H1 (cell line): ENCODE results near the gene KATNBL1. TPM values are rescaled to one million over a fixed set of nuclear protein-coding genes. Genes with fewer than 3 reads are reported as not detected.

Source experiments
- CTCF ChIA-PET: fragments of 300-600 bp; sonication (Branson Sonifier 250); formaldehyde crosslinking; loops from one replicate; lab custom pipeline; 2021; ENCODE audit not compliant: partially characterized antibody; lab: Charles Lee
- POLR2A ChIA-PET: fragments of 300-600 bp; sonication (Branson Sonifier 250); formaldehyde crosslinking; loops from one replicate; lab custom pipeline; 2021; ENCODE audit warnings: inconsistent platforms; ENCODE audit not compliant: partially characterized antibody; lab: Charles Lee
- DNase-seq, 2 experiments: peaks; one replicate each; pipeline versions ENCODE4 v3.0.0 to v3.0.0-alpha.2; 2010 to 2022; ENCODE audit warnings: low spot score in 2 of 2, low read depth in 1 of 2, mixed read lengths in 1 of 2
- FAIRE-seq: peaks from 2 replicates; lab custom pipeline; 2011; peaks lifted over from hg19 to GRCh38; lab: Jason Lieb, UNC
- H2AFZ ChIP-seq: 2 replicates; pipeline ENCODE4 v1.8.1; 2012; ENCODE audit warnings: low read length, inconsistent platforms
- H2AK5ac ChIP-seq: 2 replicates; pipeline ENCODE4 v1.6.1; 2013; ENCODE audit warnings: low read depth, low read length
- H2BK120ac ChIP-seq: replicated peaks from 2 replicates; pipeline ENCODE3; 2013; ENCODE audit warnings: low read depth, low read length, inconsistent platforms
- H2BK12ac ChIP-seq: 2 replicates; pipeline ENCODE4 v1.6.1; 2013; ENCODE audit warnings: low read depth, low read length
- H2BK15ac ChIP-seq: 2 replicates; pipeline ENCODE4 v1.6.1; 2013; ENCODE audit warnings: low read length
- H2BK20ac ChIP-seq: 2 replicates; pipeline ENCODE4 v1.6.1; 2013; ENCODE audit warnings: low read length
- H2BK5ac ChIP-seq: 2 replicates; pipeline ENCODE4 v1.6.1; 2013; ENCODE audit warnings: low read depth, low read length
- H3K14ac ChIP-seq: 2 replicates; pipeline ENCODE4 v1.6.1; 2013; ENCODE audit warnings: inconsistent platforms; ENCODE audit not compliant: insufficient read length
- H3K18ac ChIP-seq: 2 replicates; pipeline ENCODE4 v1.6.1; 2013; ENCODE audit warnings: low read length; ENCODE audit errors: extremely low read depth
- H3K23ac ChIP-seq: 2 replicates; pipeline ENCODE4 v1.6.1; 2013; ENCODE audit warnings: inconsistent platforms; ENCODE audit not compliant: insufficient read length
- H3K23me2 ChIP-seq: 2 replicates; pipeline ENCODE4 v1.6.1; 2013; ENCODE audit warnings: low read depth, low read length
- H3K27ac ChIP-seq: 2 replicates; pipeline ENCODE4 v1.6.1; 2011; ENCODE audit warnings: low read depth, low read length, inconsistent platforms
- H3K27me3 ChIP-seq, 4 experiments: replicated peaks in 1 of 4; 1 replicate in 1 of 4; 2 replicates in 3 of 4; pipeline versions ENCODE4 v1.6.1 to v1.8.1; 2011 to 2013; ENCODE audit warnings: low read length in 3 of 4, mild to moderate bottlenecking in 3 of 4, inconsistent platforms in 2 of 4, mixed read lengths in 2 of 4, moderate library complexity in 1 of 4; ENCODE audit not compliant: control insufficient read depth in 3 of 4, insufficient read depth in 3 of 4; ENCODE audit errors: extremely low read depth in 1 of 4
- H3K36me3 ChIP-seq, 4 experiments: 2 replicates each; pipeline versions ENCODE4 v1.6.1 to v1.8.1; 2011 to 2013; ENCODE audit warnings: mild to moderate bottlenecking in 4 of 4, low read length in 3 of 4, moderate library complexity in 2 of 4, control low read depth in 1 of 4, inconsistent platforms in 1 of 4; ENCODE audit not compliant: insufficient read depth in 4 of 4, control insufficient read depth in 2 of 4
- H3K4ac ChIP-seq: replicated peaks from 2 replicates; pipeline ENCODE3; 2013; ENCODE audit warnings: low read length, low read depth, mixed read lengths, inconsistent platforms; ENCODE audit not compliant: insufficient read length
- H3K4me1 ChIP-seq, 4 experiments: replicated peaks in 1 of 4; 1 replicate in 1 of 4; 2 replicates in 3 of 4; pipeline versions ENCODE4 v1.6.1 to v1.8.1; 2011 to 2013; ENCODE audit warnings: low read length in 3 of 4, inconsistent platforms in 2 of 4, mixed read lengths in 1 of 4; ENCODE audit not compliant: insufficient read depth in 4 of 4, control insufficient read depth in 3 of 4
- H3K4me2 ChIP-seq, 2 experiments: 2 replicates each; pipeline versions ENCODE4 v1.6.1 to v1.8.1; 2011 to 2013; ENCODE audit warnings: low read depth in 2 of 2, low read length in 2 of 2, control low read depth in 1 of 2, inconsistent platforms in 1 of 2, mild to moderate bottlenecking in 1 of 2; ENCODE audit not compliant: insufficient read depth in 1 of 2
- H3K4me3 ChIP-seq, 4 experiments: fragments of 200-600, 300-600 bp in 1 of 4; sonication (generic), shearing (Covaris generic), sonication (Bioruptor Twin) in 1 of 4; 2 replicates each; pipeline versions ENCODE4 v1.5.1 to v1.8.1; 2011 to 2016; ENCODE audit warnings: low read length in 4 of 4, low read depth in 3 of 4, control low read depth in 2 of 4, inconsistent platforms in 2 of 4, mild to moderate bottlenecking in 2 of 4, mixed read lengths in 1 of 4, moderate library complexity in 1 of 4; ENCODE audit not compliant: insufficient read depth in 2 of 4; ENCODE audit errors: extremely low read depth in 1 of 4
- H3K56ac ChIP-seq: replicated peaks from 2 replicates; pipeline ENCODE3; 2013; ENCODE audit warnings: low read depth, mild to moderate bottlenecking, mixed read lengths, low read length, inconsistent platforms; ENCODE audit not compliant: insufficient read length
- H3K79me1 ChIP-seq: 2 replicates; pipeline ENCODE4 v1.6.1; 2013; ENCODE audit warnings: low read depth, low read length, control low read depth
- H3K79me2 ChIP-seq, 2 experiments: 2 replicates each; pipeline versions ENCODE4 v1.6.1 to v1.8.1; 2012 to 2013; ENCODE audit warnings: low read length in 2 of 2, mild to moderate bottlenecking in 2 of 2, inconsistent platforms in 1 of 2; ENCODE audit not compliant: insufficient read depth in 2 of 2, control insufficient read depth in 1 of 2
- H3K9ac ChIP-seq, 4 experiments: replicated peaks in 1 of 4; 1 replicate in 1 of 4; 2 replicates in 3 of 4; pipeline versions ENCODE4 v1.6.1 to v1.8.1; 2011 to 2013; ENCODE audit warnings: low read depth in 3 of 4, low read length in 3 of 4, control low read depth in 2 of 4, mild to moderate bottlenecking in 2 of 4, moderate library complexity in 2 of 4, inconsistent platforms in 1 of 4; ENCODE audit errors: extremely low read depth in 1 of 4
- H3K9me3 ChIP-seq, 2 experiments: 2 replicates each; pipeline versions ENCODE4 v1.6.1 to v1.8.1; 2012 to 2013; ENCODE audit warnings: mild to moderate bottlenecking in 2 of 2, moderate library complexity in 2 of 2, control low read depth in 1 of 2, inconsistent platforms in 1 of 2, low read depth in 1 of 2, low read length in 1 of 2, mixed read lengths in 1 of 2; ENCODE audit not compliant: insufficient read depth in 2 of 2
- H4K20me1 ChIP-seq, 2 experiments: replicated peaks in 1 of 2; 2 replicates each; pipeline versions ENCODE3 to v1.8.1; 2011 to 2013; ENCODE audit warnings: inconsistent platforms in 2 of 2, low read length in 2 of 2, mild to moderate bottlenecking in 1 of 2; ENCODE audit not compliant: insufficient read depth in 2 of 2, control insufficient read depth in 1 of 2
- H4K5ac ChIP-seq: 2 replicates; pipeline ENCODE4 v1.6.1; 2013; ENCODE audit warnings: low read length, low read depth, mixed read lengths, inconsistent platforms; ENCODE audit not compliant: insufficient read length
- H4K8ac ChIP-seq: 2 replicates; pipeline ENCODE4 v1.8.0; 2013; ENCODE audit warnings: mild to moderate bottlenecking, moderate library complexity, low read length, inconsistent platforms; ENCODE audit not compliant: insufficient read depth; ENCODE audit errors: extremely low read depth
- H4K91ac ChIP-seq: replicated peaks from 2 replicates; pipeline ENCODE3; 2013; ENCODE audit warnings: low read length, mixed read lengths, inconsistent platforms; ENCODE audit not compliant: insufficient read length
- CREB1 ChIP-seq: IDR thresholded peaks from 2 replicates; pipeline ENCODE4 v1.6.1; 2012; ENCODE audit warnings: inconsistent platforms
- NANOG ChIP-seq: IDR thresholded peaks from 2 replicates; pipeline ENCODE4 v1.6.1; 2011; ENCODE audit warnings: low read length, low read depth, mild to moderate bottlenecking, inconsistent platforms; ENCODE audit not compliant: insufficient read depth, poor library complexity, severe bottlenecking
- PHF8 ChIP-seq: fragments of 200-600 bp; sonication (generic); conservative IDR thresholded peaks from 2 replicates; pipeline ENCODE4 v1.7.1; 2012; ENCODE audit warnings: low read depth, mild to moderate bottlenecking, inconsistent platforms, low read length, moderate library complexity
- POLR2AphosphoS5 ChIP-seq: IDR thresholded peaks from 2 replicates; pipeline ENCODE4 v1.6.1; 2011; ENCODE audit warnings: low read depth, low read length
- POU5F1 ChIP-seq: IDR thresholded peaks from 2 replicates; pipeline ENCODE4 v1.6.1; 2011; ENCODE audit warnings: low read depth, mild to moderate bottlenecking, low read length, moderate library complexity
- TBP ChIP-seq: IDR thresholded peaks from 2 replicates; pipeline ENCODE4 v1.6.1; 2011; ENCODE audit warnings: low read depth, low read length, improper control_type of control experiment
- YY1 ChIP-seq: IDR thresholded peaks from 2 replicates; pipeline ENCODE4 v1.6.1; 2011; ENCODE audit warnings: low read depth, mild to moderate bottlenecking, low read length
- WGBS, 2 experiments: shearing (Covaris generic) in 1 of 2; methylation state at CpG; one replicate each; pipeline versions ENCODE4 v1.1.6 to v1.1.7; 2013 to 2015; ENCODE audit warnings: low lambda C conversion rate in 2 of 2, mixed read lengths in 2 of 2, inconsistent platforms in 1 of 2, low coverage in 1 of 2, missing lambda C conversion rate in 1 of 2; ENCODE audit not compliant: insufficient replicate concordance in 2 of 2, insufficient coverage in 1 of 2, insufficient read length in 1 of 2; ENCODE audit errors: extremely low coverage in 1 of 2, missing lambda C conversion rate in 1 of 2; 5-methylcytosine and 5-hydroxymethylcytosine counted together
- polyA plus RNA-seq, 7 experiments: library from polyadenylated mRNA; depleted of rRNA in 3 of 7; stranded (reverse) in 5 of 7; unstranded in 2 of 7; fragments of >200 nt in 5 of 7; fragments of 200-250 nt in 2 of 7; gene quantifications; 1 replicate in 5 of 7; 2 replicates in 1 of 7; 4 replicates in 1 of 7; pipeline versions ENCODE4 v1.2.1 to v1.2.3, GENCODE V29; 2011 to 2013; ENCODE audit warnings: missing spikeins in 2 of 7, mixed read lengths in 2 of 7
- total RNA-seq: library from RNA; stranded (reverse); fragmentation: NEBNext Ultra II Directional; extraction: Animal tissue kit (Norgen Biotek cat#: 25700); gene quantifications from 2 replicates; pipeline ENCODE4 v1.2.1, GENCODE V29; 2021

Gene KATNBL1
- total and polyA plus RNA-seq, 2 of the 8 experiments (the other 6 are each of a cell fraction or from before 2014, with no cell fraction given) = 14.2 to 51.4 TPM

GRCh38 chr15:34107315-34107714, 102.6 kb downstream of the KATNBL1 start:
- H3K36me3 ChIP-seq = no peaks in the 10 kb centered on the region
- H4K8ac ChIP-seq = no peak overlapping the region
- H3K9me3 ChIP-seq = no peaks in the 10 kb centered on the region
- H4K5ac ChIP-seq = no peak overlapping the region
- 87% methylated on average over 2 of the region's 2 CpGs; no CpG with 5 or more reads in 1 of the 2 experiments for WGBS, 2 experiments
- no peak overlapping the region for H3K56ac ChIP-seq
- POLR2A ChIA-PET = interaction anchor here (1.0 kb wide), 1 partner anchor 103 kb away, joined by 3 read pairs; the partner anchor contains the start of gene KATNBL1
- H3K79me2 ChIP-seq = no peaks in the 10 kb centered on the region
- no peaks in the 10 kb centered on the region for H4K20me1 ChIP-seq
- no peak overlapping the region for H2BK120ac ChIP-seq
- H3K4me2 ChIP-seq = no peak overlapping the region
- H2BK20ac ChIP-seq = no peak overlapping the region
- DNase-seq = no peak
- H3K23me2 ChIP-seq = peaks cover 3% of the 10 kb centered on the region
- FAIRE-seq = no peak
- no peak overlapping the region for H4K91ac ChIP-seq
- H2AFZ ChIP-seq = no peak overlapping the region
- H3K79me1 ChIP-seq = no peaks in the 10 kb centered on the region
- no peak overlapping the region for H3K18ac ChIP-seq
- H2BK12ac ChIP-seq = no peak overlapping the region
- H3K9ac ChIP-seq = no peak overlapping the region
- CTCF ChIA-PET = interaction anchor here (1.6 to 5.9 kb wide), 2 partner anchors 72 to 103 kb away, joined by 3 to 74 read pairs; partner anchors contain the start of gene KATNBL1
- no peak overlapping the region for H3K4me3 ChIP-seq
- H3K23ac ChIP-seq = no peak overlapping the region
- no peak overlapping the region for H3K27ac ChIP-seq
- no peaks in the 10 kb centered on the region for H3K27me3 ChIP-seq
- TF ChIP-seq POU5F1 (no peak), YY1 (no peak), CREB1 (no peak), NANOG (no peak), TBP (no peak), POLR2AphosphoS5 (no peak), PHF8 (no peak)
- H2BK5ac ChIP-seq = no peak overlapping the region
- H2AK5ac ChIP-seq = no peak overlapping the region
- no peak overlapping the region for H2BK15ac ChIP-seq
- H3K4me1 ChIP-seq = peaks cover 0 to 4% (median 0%) of the 10 kb centered on the region in 4 experiments; a peak in 2 of 7 replicates
- no peak overlapping the region for H3K14ac ChIP-seq
- H3K4ac ChIP-seq = no peak overlapping the region
